HG03108 (cell line): ENCODE data around the gene PTPRM.

Experiments
- ATAC-seq: cut with Tn5 transposase; IDR thresholded peaks from one replicate; pipeline ENCODE4 v1.9.1; 2021; ENCODE audit warnings: moderate library complexity; ENCODE audit not compliant: unreplicated experiment

The PTPRM gene

GRCh38 chr18:7663366-7664312 lies 96.5 kb downstream of the PTPRM start:
- ATAC-seq, result no peak

DNA sequence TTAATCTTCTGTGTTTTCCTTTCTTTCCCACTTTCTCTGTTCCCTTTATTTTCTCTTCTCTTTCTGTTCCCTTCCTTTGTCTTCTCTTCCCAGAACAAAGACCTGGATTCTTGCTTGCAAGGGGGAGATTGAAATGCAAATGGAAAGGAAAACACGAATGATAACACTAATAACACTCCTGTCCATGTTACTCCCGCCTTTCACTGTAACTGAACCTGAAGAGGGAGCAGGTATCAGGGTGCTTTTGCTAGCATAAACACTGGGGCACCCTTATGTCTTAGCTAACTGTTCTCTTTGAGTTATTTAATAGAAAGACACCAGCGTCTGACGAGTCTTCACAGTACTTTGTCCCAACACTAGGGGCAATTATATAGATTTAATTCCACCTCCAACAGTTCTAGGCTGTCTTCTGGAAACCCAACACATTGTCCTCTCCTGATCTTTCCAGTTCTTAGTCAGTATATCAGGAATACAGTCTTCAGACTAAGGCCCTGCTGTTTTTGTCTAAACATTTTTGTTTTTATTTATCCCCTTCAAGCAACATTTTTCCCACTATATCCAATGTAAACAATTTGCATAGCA lies 99.2 kb downstream of the PTPRM start:
- no peak for ATAC-seq

- no peak for ATAC-seq
These were observed 101.3 kb downstream of the PTPRM start for GRCh38 chr18:7668392-7668791.

DNA sequence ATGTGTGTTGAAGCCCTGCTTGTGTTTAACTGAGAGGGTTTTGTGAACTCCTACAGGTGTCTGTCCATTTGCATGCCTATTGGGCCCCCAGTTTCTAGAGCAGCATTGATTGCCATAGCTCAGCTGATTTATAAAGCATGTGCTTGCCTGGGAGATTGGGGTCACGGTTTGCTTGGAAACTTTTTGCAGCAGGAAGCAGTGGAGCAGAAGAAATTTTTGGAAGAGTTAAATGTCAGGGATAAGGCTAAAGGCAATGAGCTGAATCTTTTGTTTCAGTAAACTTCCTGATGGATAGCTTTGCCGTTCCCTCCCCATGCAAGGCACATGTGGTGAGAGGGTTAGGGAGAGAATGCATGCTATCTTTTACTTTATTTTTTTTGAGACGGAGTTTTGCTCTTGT lies 102.2 kb downstream of the PTPRM start:
- no peak for ATAC-seq

- no peak for ATAC-seq
These were observed 104.0 kb downstream of the PTPRM start for GRCh38 chr18:7671105-7671504.

DNA sequence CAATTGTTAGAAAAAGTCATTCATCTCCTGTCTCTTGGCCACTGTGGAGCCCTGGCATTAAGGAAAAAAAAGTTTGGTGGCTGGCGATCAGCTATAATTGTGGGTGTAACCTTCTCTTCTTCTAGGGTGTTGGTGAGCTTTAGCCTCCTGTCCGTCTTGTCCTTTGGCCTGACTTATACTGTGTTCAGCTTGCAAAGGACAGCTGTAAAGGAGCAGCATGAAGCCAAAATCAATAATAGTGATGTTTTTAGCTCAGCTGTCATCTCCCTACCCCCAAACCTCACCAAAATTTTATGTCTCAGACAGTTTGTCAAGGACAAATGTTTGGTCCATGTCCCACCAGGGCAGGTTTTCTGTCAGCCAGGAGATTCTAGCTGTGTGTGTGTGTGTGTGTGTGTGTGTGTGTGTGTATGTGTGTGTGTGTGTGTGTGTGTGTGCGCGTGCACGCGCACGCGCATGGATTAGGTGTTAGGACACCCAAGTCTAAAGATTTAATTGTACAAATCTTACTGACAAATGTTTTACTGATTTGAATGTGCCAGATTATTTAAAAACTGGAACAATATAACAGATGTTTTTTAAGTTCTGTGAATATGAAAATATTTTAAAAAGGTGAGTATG lies 109.2 kb downstream of the PTPRM start:
- no peak for ATAC-seq

DNA sequence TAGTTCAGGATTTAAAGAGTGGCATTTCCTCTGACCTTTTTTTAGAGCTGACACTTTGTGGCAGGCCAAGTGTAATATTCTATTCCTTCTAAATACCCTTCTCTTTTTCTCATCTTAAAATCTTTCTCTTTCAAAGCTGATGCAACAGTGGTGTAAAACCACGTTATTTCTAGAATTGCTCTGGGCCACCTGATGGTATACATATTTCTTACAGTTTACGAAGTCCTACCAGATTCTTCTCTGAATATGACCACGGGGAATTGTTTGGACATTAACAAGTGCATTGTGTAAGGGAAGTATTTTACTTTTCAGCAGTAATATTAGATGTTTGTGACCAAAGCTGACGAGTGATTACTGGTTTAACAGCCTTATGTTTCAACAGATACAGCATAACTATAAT lies 109.9 kb downstream of the PTPRM start:
- ATAC-seq, result no peak

- no peak for ATAC-seq
These were observed 110.3 kb downstream of the PTPRM start for GRCh38 chr18:7677424-7677823.

DNA sequence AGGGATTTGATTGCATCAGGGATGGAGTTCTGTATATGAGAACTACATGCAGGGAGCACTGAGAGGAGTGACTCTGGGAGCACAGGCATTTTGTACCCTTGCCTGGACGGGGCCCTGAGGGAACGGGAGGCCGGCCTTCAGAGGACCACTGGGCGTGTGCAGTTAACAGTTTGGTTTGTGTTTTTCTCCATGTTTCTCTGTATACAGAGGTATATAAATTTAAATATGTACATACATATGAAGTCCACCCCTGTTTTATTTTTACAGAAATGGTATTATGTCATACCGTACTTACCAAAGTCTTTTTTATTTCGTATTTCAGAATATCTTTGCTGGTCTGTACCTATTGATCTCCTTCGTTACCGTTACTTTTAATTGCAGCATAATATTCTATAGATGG lies 111.3 kb downstream of the PTPRM start:
- ATAC-seq, result no peak

GRCh38 chr18:7678801-7679200 lies 111.7 kb downstream of the PTPRM start:
- no peak for ATAC-seq

GRCh38 chr18:7681298-7681697 lies 114.2 kb downstream of the PTPRM start:
- ATAC-seq, result no peak

DNA sequence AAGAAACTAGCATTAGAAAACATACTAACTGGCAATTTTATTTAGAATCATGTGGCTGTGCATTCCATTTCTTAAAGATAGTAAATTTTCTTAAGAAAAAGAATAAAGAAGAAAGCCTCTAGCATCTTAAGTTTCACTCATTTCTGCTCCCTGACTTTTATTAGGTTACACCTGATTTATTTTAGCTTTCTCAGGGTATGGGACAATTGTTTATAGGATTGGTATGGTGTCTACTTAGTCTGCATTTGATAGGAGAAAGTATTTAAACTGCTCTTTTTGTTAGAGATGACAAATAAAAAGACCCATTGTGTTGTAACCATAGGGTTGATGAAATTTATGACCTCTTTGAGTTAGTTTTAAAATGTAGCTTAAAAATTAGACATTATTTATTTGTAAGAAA lies 115.2 kb downstream of the PTPRM start:
- ATAC-seq, result no peak

DNA sequence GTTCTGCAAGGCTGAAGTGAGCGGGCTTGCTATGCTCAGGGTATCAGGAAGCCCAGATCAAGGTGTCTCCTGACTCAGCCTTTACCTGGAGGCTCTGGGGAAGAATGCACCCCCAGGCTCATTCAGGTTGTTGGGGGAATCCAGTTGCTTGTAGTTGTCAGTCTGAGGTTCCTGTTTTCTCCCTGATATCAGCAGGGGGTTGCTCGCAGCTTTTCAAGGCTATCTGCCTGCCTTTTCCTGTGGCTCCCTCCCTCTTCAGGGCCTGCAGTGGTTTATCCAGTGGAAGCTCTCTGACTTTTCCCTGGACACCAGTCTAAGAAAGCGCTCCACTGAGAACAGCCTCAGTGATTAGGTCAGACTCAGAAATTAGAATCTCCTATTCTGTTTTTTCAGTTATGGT lies 116.6 kb downstream of the PTPRM start:
- ATAC-seq, result no peak

DNA sequence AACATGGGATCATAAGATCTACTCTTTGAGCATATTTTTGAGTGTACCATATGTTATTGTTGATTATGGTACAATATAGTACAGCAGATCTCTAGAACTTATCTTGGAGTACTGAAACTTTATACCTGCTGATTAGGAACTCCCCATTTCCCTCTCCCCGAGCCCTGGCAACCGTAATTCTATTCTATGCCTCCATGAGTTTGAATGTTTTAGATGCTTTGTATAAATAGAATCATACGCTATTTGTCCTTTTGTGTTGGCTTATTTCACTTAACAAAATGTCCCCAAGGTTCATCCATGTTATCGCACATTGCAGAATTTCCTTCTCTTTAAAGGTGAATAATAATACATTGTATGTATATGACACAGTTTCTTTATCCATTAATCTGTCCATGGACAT lies 117.2 kb downstream of the PTPRM start:
- no peak for ATAC-seq

- ATAC-seq, result no peak
These were observed 117.8 kb downstream of the PTPRM start for GRCh38 chr18:7684966-7685365.

- no peak for ATAC-seq
These were observed 119.2 kb downstream of the PTPRM start for GRCh38 chr18:7686278-7686677.

GRCh38 chr18:7688580-7688979 lies 121.5 kb downstream of the PTPRM start:
- no peak for ATAC-seq

DNA sequence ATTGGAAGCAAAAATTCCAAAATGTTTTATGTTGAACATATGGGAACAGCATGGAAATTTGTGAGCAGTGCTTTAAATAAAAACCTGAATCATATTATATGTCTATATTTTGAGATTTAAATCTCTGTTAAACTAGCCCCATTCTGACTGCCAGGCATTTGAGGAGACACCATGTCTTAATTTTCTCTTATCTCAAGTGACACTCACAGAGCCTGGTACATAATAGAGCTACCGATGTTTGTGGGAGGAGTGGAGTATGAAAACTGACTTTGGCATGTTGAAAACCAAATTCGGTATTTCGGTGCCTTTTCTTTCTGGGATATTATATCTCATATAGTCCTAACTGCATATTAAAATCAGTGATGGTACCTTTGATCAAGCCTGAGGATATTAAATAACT lies 124.1 kb downstream of the PTPRM start:
- ATAC-seq, result no peak

- no peak for ATAC-seq
These were observed 129.7 kb downstream of the PTPRM start for GRCh38 chr18:7696780-7697179.

GRCh38 chr18:7697306-7697705 lies 130.2 kb downstream of the PTPRM start:
- no peak for ATAC-seq

- no peak for ATAC-seq
These were observed 144.4 kb downstream of the PTPRM start for GRCh38 chr18:7711495-7711894.

GRCh38 chr18:7720395-7720794 lies 153.3 kb downstream of the PTPRM start:
- no peak for ATAC-seq
